NCI-H1092 (cell line): ENCODE measurements around the gene ISLR.

Source experiments
- DNase-seq: peaks from one replicate; lab custom pipeline; 2025; lab: John Stamatoyannopoulos, UW

ISLR gene

DNA sequence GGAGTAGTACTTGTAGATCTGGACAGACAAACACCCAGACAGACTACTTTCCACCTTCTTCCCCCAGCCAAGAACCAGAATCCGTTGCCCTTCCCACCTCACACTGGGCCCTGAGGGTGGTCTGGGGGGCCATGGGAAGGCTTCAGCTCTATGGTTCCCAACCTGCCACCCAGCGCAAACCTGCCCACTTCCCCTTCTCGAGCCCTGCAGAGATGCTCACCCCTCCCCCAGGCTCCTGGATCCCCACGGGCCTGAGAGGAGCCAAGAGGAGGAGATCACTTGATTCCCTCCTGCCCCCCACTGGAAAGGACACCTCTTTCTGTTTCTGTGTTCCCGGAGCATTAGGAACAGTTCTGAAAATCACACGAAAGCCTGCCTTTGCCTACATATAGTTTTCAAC is 20.4 kb downstream of the ISLR start:
- DNase-seq: no peak

- DNase-seq: no peak
Observed at GRCh38 chr15:74194572-74195559, 21.4 kb downstream of the ISLR start.

- DNase-seq: no peak
Observed at GRCh38 chr15:74196175-74196574, 22.7 kb downstream of the ISLR start.

- no peak for DNase-seq
Observed at GRCh38 chr15:74197176-74197965, 23.9 kb downstream of the ISLR start.

GRCh38 chr15:74199297-74199652 is 25.8 kb downstream of the ISLR start:
- DNase-seq: no peak

GRCh38 chr15:74200412-74200815 is 26.9 kb downstream of the ISLR start:
- DNase-seq: no peak

- no peak for DNase-seq
Observed at GRCh38 chr15:74200871-74201419, 27.4 kb downstream of the ISLR start.

DNA sequence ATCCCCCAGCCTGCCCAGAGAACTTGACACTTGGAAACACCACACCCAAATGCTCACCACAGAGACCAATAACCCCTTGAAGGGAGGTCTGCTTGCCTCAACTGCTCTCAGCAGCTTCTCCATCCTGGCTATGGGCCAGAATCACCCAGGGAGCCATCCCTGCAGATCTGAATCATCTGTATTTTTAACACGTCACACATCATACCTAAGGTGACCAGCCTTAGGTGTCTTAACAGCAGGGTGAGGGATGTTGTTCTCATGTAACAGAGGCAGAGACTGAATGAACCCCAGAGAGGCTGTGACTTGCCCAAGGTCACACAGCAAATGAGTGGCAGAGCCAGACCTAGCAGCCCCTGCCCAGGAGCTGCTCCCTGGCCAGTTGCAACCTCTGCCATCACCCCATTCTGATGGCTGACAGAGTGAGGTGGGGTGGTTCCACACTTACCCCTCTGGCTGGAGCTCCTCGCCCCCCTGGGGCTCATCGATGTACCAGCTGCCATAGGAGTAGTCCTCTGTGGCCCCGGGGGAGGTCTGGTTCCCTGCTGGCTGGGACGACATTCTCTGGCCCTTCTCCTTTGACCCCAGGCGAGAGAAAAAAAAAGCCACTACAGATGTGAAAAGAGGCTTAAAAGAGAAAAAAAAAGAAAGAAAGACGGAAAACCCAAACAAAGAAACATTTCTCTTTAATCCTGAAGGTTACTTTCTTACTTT is 28.4 kb downstream of the ISLR start:
- DNase-seq: no peak

DNA sequence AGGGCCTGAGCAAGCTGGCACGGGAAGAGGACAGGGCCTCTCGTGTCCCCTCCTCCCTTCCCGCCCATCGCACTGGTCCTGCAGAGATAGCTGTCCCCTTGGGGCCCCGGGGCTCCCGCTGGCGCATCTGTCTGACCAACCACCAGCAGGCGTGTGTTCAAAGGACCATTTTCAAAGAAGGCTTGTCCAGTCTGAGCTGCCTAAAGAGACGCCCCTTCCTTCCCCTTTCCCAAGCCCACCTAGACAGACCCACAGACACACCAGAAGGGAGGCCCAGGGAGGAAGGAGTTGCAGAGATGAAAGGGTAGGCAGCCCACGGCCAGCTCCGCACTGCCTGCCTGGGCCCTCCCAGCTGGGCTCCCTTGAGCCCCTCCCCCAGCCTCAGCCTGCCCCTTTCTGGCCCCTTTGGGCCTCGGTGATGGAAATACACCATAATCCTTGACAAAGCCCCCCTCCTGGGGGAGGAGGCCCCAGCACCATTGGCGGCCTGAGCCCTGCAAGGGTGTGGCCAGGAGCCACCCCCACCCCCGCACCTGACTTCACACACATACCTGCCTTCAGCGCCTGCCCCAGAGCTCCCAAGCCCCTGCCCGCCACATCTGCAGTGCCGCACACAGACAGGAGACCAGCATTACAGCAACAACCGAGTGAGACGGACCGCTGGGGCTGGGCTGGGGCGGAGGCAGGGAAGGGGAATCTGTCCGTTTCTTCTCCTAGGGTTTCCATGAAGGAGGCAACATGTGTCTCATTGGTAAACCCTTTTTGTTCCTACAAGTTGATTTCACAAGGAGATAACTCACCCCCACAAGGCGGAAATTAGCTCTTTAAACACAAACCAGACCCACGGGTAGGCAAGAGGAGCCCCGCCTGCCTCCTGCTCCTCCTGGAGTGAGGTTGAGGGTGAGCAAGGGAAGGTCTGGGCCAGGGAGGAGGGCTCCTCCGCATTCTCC is 29.2 kb downstream of the ISLR start, which contains the start of gene STRA6:
TSS of gene STRA6 (minus strand) at position 336 of the 950 bp plus-strand sequence. CDS start 520 bp downstream, outside the sequence.
- DNase-seq: no peak

DNA sequence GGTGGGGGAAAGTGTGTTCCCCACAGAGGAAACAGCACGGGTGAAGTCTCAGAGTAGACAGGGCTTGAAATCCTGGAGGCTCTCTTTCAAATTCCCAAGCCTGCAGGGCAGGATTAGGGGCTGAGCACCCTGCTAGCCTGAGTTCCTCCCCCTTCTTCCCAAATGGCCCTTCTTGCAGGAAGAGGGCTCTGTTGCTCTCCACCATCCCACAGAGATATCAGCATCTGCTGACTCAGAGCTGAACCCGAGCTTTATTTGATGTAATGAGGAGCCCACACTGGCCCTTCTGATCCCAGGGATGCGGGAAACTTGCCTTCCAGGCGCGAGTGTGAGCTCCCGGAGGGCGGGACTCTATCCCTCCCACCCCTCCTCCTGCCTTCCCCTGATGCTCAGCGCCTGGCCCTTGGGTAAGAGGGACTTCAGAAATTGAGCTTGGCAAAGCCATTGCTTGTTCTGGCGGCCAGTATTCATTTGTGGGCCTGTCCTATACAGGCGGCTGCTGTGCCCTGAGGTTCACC is 30.5 kb downstream of the ISLR start:
- DNase-seq: peak; percentile 20

DNA sequence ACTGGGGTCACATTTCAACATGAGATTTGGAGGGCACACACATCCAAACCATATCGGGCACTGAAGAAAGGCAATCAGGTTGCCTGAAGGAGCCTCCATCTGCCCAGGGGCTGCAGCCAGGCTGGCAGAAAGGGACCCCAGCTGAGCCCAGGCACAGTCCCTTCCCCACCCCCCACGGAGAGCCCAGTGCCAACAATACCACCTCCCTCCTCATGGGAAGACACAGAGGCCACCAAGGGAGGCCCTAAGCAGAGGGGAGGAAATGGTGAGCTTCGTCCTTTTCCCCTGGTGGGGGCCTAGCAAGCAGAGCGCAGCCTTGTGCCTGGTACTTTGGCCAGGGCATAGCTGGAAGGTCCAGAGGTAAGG is 32.1 kb downstream of the ISLR start:
- no peak for DNase-seq

DNA sequence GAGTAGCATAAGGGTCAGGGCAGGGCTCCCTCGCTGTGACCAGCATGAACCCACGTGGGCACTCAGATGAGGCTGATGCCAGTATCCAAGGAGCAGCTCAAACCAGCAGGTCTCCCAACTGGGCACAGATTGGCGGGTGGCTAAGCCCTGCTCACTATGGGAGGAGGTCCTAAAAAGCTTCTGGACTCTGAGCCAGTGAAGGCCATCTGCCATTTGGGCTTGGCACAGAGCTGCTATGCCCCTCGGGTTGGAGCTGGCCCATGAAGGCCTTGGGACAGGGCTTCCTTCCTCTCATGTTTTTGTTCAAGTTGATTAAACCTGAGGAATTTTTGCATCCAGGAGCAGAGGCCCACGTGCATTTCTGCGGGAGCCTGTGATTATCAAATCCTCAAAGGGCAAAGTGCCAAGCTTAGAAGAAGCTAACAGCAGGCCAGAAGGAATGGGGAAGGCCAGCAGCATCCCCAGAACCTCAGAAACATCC is 33.3 kb downstream of the ISLR start:
- DNase-seq: no peak

DNA sequence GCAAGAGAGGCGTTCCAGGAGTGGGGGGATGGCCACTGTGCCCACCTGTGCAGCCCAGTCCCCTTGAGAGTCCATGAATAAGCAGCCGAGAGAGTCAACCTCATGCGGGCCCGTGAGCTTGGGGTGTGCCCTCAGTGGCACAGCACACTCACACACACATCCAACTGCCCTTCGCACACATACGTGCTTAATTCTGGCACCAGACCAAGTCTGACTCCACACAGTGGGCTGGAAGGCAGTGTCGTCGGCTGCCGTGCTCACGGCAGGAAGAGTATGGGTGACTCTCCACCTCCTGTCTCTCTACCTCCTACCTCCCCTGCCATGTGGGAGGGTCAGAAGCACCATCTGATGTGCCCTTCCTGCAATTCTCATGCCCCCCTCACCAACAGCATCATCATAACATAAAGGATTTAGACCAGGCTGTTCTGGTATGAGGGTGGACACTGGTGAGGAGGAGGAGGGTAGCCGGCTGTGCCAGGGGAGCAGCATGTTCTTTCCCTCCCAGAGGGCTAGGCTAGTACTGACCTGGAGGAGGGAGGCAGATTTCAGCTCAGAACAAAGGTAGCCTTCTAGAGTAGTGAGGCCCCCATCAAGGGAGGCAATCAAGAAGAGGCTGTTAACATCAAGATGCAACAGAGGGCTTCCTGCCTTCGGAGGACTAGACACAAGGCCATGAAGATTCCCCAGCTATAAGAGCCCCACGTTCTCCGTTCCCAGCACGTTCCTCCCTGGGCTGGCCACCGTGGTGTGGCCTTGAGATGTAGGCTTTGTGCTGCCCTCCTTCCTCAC is 34.3 kb downstream of the ISLR start:
- DNase-seq: no peak

DNA sequence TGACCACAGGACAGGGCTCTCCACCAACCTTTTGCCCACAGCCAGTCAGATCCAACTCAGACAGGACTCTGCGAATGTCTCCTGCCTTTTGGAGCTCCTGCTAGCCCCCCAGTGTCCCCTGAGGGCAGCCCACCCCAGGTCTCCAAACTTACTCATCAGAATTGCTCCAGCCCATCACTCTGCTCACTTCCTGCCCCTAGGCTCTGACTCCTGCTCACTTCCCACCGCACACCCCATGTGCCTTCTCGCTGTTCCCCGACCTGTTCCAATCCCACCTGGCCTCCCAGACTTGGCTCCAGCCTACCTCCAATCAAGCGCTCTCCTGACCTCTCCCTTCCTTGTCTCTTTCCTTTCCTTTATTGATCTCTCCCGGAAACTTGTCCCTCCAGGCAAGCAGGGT is 35.0 kb downstream of the ISLR start:
- DNase-seq: no peak

DNA sequence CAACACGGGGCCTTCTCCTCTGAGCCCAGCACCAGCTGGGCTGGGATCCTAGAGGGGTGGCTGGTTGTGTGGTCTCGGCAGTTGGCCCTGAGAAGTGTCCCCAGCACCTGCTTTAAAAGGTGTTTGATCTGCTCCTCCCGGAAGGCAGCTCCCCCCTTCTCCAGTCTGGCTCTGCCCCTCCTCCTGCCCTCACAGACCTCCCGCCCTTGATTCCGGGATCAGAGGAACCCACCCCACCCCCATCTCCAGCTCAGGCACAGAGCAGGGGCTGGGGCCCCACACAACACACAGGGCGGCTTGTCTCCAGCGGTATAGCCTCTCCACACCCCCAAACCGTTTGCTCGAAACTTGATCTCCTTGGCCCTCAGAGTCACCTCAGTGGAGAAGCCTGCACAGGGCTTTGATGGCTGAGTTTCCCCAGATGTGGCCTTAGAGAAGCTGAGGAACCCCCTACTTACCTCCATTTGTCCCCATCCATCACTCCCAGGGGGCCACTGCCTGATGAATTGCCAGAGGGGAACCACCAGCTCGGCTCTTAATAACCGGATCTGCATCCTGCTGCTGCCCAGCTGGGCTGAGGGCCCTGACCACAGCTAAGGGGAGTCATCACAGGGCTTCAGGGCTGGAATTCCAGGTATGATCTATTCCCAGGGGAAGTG is 35.5 kb downstream of the ISLR start:
- DNase-seq: no peak

GRCh38 chr15:74209560-74209958 is 36.0 kb downstream of the ISLR start:
- DNase-seq: no peak

GRCh38 chr15:74209997-74210671 is 36.6 kb downstream of the ISLR start:
- no peak for DNase-seq

DNA sequence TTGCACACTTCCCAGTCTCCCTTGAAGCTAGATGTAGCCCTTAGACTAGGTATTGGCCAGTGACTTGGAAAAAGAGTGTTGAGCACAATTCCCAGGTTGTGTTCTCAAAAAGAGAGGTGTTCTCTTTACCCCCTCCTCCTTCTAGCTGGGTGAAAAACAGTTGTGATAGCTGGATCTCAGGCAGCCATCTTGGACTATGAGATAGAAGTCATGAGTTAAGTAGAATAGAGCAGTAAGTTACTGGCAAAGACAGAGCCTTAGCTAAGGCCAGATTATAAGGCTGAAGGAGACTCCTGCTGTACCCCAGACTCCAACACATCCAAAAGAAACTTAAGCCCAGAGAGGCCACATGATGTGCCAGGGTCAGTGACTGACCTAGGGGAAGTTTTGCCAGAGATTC is 37.2 kb downstream of the ISLR start:
- DNase-seq: no peak

GRCh38 chr15:74211656-74212055 is 38.1 kb downstream of the ISLR start:
- no peak for DNase-seq
